SK-N-SH (cell line): ENCODE results near the gene DNAJC5.

Experiments used
- CTCF ChIP-seq: fragments of 200-600 bp; sonication (generic); IDR thresholded peaks from 2 replicates; pipeline ENCODE4 v1.6.1; 2017; ENCODE audit warnings: antibody characterized with exemption, mild to moderate bottlenecking, moderate library complexity
- MAX ChIP-seq: IDR thresholded peaks from 2 replicates; pipeline ENCODE4 v1.4.0; 2012; ENCODE audit warnings: low read depth
- MEF2A ChIP-seq: IDR thresholded peaks from 2 replicates; pipeline ENCODE4 v1.4.0; 2012; ENCODE audit warnings: low read depth, borderline replicate concordance
- MXI1 ChIP-seq: IDR thresholded peaks from 2 replicates; pipeline ENCODE4 v1.6.1; 2012; ENCODE audit warnings: mild to moderate bottlenecking, low read depth, low read length, improper control_type of control experiment
- RAD21 ChIP-seq: IDR thresholded peaks from 2 replicates; pipeline ENCODE4 v1.6.1; 2012; ENCODE audit warnings: mild to moderate bottlenecking, low read length
- RCOR1 ChIP-seq: fragments of 150-350 bp; IDR thresholded peaks from 2 replicates; pipeline ENCODE4 v1.6.1; 2017; ENCODE audit warnings: antibody characterized with exemption, low read length
- RXRA ChIP-seq: IDR thresholded peaks from 2 replicates; pipeline ENCODE4 v1.4.0; 2012; ENCODE audit warnings: low read depth, mild to moderate bottlenecking, borderline replicate concordance
- SMC3 ChIP-seq: IDR thresholded peaks from 2 replicates; pipeline ENCODE4 v1.6.1; 2012; ENCODE audit warnings: low read depth, low read length, improper control_type of control experiment
- USF2 ChIP-seq: fragments of 150-350 bp; IDR thresholded peaks from 2 replicates; pipeline ENCODE4 v1.6.1; 2017; ENCODE audit warnings: antibody characterized with exemption, low read length, low read depth, borderline replicate concordance

- no peak for TF ChIP-seq CTCF
- no peak for TF ChIP-seq MAX
- TF ChIP-seq MEF2A = no peak
- TF ChIP-seq RAD21 = no peak
- TF ChIP-seq MXI1 = no peak
- no peak for TF ChIP-seq RXRA
- TF ChIP-seq RCOR1 = no peak
- no peak for TF ChIP-seq SMC3
- TF ChIP-seq USF2 = no peak
Measured at GRCh38 chr20:63854069-63854765, 40.7 kb upstream of the DNAJC5 start.
